GM12872 (cell line): ENCODE data around the gene NOP9.

Experiments
- TF ChIP-seq, protein P1 (sequence below): IDR thresholded peaks from 3 replicates; pipeline ENCODE4 v1.5.1; 2011; ENCODE audit warnings: low read depth, mild to moderate bottlenecking, low read length, moderate library complexity; ENCODE audit not compliant: insufficient read depth

The NOP9 gene

DNA sequence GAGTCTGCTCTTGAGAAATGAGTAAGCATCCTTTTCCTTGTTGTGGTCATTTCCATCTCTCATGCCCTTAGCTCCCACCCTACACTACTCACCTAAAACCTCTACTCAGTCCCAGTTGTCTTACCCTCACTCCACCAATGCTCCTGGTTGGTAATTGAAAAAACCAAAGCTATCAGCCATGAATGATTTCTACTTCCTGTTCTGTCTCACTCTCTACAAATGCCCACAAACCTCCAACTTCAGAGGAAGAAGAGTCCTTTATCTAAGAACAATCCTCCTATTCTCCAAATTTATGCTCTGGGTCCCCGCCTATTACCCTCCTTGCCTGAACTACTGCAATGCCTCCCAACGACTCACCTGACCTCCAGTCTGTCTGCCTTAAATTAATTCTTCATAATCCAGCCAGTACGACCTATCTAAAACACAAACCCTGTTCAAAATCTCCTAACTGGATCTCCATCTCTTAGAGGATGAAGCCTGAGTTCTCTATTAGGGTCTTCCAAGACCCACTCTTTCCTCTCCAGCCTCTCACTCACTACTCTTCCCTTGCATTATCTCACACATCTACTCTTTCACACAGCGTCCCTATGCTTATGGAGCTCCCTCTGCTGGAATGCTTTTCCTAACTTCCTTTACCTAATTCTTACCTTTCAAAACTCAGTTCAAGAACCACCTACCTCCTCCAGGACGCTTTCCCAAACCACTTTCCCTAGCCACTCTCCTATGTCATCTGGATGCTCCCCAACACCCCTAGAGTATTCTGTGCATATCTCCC lies 2.3 kb upstream of the NOP9 start:
- TF ChIP-seq, protein P1, sequence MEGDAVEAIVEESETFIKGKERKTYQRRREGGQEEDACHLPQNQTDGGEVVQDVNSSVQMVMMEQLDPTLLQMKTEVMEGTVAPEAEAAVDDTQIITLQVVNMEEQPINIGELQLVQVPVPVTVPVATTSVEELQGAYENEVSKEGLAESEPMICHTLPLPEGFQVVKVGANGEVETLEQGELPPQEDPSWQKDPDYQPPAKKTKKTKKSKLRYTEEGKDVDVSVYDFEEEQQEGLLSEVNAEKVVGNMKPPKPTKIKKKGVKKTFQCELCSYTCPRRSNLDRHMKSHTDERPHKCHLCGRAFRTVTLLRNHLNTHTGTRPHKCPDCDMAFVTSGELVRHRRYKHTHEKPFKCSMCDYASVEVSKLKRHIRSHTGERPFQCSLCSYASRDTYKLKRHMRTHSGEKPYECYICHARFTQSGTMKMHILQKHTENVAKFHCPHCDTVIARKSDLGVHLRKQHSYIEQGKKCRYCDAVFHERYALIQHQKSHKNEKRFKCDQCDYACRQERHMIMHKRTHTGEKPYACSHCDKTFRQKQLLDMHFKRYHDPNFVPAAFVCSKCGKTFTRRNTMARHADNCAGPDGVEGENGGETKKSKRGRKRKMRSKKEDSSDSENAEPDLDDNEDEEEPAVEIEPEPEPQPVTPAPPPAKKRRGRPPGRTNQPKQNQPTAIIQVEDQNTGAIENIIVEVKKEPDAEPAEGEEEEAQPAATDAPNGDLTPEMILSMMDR: peak; percentile 34; the same call in 2 of the 3 replicates

DNA sequence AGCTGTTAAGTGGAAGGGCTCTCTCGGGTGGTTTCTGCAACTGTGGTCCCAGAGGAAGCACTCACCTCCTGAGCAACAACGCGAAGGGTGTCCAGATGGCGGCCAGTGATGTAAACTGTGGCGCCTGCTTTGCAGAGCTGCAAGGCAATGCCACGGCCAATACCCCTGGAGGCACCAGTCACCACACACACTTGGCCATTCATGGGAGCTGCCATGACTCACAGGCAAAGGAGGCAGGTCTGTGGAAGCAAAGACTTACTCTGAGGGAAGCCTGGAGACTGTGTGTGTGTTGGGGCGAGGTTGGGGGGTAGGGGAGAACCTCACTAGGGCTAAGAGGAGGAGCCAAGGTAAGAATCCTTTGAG lies 777 bp upstream of the NOP9 start:
- TF ChIP-seq, protein P1: no peak

DNA sequence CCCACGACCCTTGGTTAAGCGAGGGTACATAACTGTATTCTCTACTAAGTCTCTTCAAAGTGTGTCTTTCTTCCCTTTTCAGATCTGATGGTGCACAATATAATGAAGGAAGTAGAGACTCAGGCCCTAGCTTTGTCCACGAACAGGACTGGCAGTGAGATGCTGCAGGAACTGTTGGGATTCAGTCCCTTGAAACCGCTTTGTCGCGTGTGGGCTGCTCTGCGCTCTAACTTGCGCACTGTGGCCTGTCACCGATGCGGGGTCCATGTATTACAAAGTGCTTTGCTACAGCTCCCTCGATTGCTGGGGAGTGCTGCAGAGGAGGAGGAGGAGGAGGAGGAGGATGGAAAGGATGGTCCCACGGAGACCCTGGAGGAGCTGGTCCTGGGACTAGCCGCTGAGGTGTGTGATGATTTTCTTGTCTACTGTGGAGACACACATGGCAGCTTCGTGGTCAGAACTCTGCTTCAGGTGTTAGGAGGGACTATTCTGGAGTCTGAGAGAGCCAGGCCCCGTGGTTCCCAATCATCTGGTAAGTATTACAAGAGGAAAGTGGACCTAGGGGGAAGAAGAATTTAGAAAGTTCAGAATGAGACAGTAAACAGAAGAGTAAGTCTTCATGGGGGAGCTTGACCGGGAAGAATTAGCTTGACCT lies 803 bp downstream of the NOP9 start:
- TF ChIP-seq, protein P1: no peak

DNA sequence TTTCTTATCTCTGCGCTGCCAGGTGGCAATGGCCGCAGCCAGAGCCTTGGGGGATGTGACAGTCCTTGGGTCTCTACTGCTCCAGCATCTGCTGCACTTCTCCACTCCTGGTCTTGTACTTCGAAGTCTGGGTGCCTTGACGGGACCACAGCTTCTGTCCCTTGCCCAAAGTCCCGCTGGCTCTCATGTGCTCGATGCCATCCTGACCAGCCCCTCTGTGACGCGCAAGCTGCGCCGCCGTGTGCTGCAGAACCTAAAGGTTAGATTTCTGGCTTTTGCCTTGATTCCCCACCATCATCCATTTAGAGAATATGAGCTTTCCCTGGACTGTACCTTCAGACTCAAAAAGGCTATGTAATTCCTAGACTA lies 4.4 kb downstream of the NOP9 start:
- TF ChIP-seq, protein P1: no peak

DNA sequence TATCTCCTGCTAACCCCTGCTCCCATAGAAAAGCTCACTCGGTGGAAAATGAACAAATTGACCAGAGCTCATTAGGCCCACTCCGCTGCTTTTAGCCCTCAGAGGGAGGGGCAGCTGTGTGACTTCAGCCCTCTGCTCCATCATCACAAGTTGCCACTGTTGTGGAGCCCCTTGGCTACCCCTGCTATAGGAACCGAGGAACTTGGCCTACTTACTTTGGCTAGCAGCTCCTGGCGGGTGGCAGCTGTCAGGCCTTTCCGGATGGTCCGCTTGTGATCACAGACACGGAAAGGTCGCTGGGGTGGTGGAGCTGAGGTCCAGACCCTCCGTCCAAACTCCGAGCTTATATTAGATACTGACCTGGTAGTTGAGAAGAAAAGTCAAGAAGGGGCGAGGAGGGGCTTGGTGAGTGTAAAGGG lies 7.5 kb downstream of the NOP9 start:
- TF ChIP-seq, protein P1: no peak

DNA sequence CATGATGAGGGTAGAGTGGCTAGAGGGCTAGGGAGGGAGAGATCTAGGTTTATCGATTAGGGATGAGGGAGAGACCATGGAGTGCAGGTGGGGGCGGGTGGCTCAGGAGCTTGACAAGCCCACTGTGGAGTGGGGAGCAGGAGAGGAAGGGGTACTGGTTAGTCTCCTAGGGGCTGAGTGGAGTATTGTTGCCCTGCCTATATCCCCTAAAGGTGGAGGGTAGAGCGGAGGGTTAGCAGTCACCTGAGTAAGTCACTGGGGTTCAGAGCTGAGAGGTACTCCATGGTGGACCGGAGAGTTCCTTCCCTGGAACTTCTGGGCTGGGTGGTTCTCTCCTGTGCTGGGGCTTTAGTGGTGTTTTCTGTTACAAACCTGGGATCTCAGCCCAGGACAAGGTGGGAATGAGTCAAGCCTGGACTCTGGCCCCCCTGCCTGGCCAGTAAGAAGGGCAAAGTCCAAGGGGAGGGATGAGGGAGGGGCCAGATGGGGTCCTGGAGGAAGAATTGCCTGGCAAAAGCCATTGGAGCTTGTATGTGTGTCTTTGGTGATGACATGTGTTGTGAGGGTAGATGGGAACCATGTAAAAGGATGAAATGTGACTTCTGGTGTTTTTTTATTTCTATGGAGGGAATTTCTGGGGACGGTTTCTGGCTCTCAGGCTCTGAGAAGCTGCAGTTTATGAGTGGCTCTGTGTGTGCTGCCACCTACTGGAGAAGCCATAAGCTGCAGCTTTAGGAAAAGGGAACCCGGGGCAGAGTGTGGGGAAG lies 8.1 kb downstream of the NOP9 start, which contains the start of gene CIDEB:
TSS of gene CIDEB (minus strand) at position 403 of the 767 bp plus-strand sequence. CDS start at position 284, 119 bp downstream.
- TF ChIP-seq, protein P1: peak; percentile 96
